ENCODE results near the gene GAK. TPM values are rescaled to one million over a fixed set of nuclear protein-coding genes. Genes with fewer than 3 reads are reported as not detected.

The GAK gene
- total RNA-seq, 1 experiment from 2014 or later, result 86.6 TPM

- no peak for DNase-seq (ENCODE audit: low read depth, low spot score)
- no peaks in the 10 kb centered on the region for H3K4me1 ChIP-seq (ENCODE audit: control insufficient read depth, insufficient read depth, low read length)
- no peaks in the 10 kb centered on the region for H3K27me3 ChIP-seq (ENCODE audit: control insufficient read depth, insufficient read depth, low read length)
- TF ChIP-seq CTCF (IDR thresholded peaks at IDR 0.05) (no peak), POLR2AphosphoS5 (IDR thresholded peaks at IDR 0.05; ENCODE audit: low read depth, low read length) (no peak), REST (IDR thresholded peaks at IDR 0.05; ENCODE audit: insufficient read depth in 1 of 2, low read depth in 2 of 2, low read length in 1 of 2) (no peak), TCF7L2 (IDR thresholded peaks at IDR 0.05; ENCODE audit: low read depth, low read length) (no peak), SIN3A (IDR thresholded peaks at IDR 0.05; ENCODE audit: borderline replicate concordance, insufficient read depth, low read depth, low read length) (no peak)
- intact Hi-C loops (cut with micrococcal nuclease; ENCODE audit: unreplicated experiment) (no loop called here), in situ Hi-C loops (cut with HindIII; ENCODE audit: low pct_unique_long_range_greater_than_20kb, low sequenced_read_pairs) (no loop called here)
- H3K4me3 ChIP-seq (ENCODE audit: low read depth in 2 of 2, low read length in 2 of 2), result no peak overlapping the region
- BruUV-seq (replicated peaks), result no TSS peak
- POLR2A ChIA-PET, result no interaction called here
- H3K36me3 ChIP-seq (ENCODE audit: control insufficient read depth, insufficient read depth, low read length), result no peaks in the 10 kb centered on the region
- no peak overlapping the region for H3K27ac ChIP-seq (ENCODE audit: low read length)
- H3K9me3 ChIP-seq (ENCODE audit: control insufficient read depth, insufficient read depth, low read depth, low read length), result no peaks in the 10 kb centered on the region
- no peak for ATAC-seq
- CTCF ChIA-PET, result no interaction called here
These were observed 36.5 kb downstream of the GAK start for GRCh38 chr4:895596-895995.

GRCh38 chr4:893995-894705 is 38.0 kb downstream of the GAK start:
- intact Hi-C loops (cut with micrococcal nuclease; ENCODE audit: unreplicated experiment), result no loop called here
- no peaks in the 10 kb centered on the region for H3K4me1 ChIP-seq (ENCODE audit: control insufficient read depth, insufficient read depth, low read length)
- no peaks in the 10 kb centered on the region for H3K36me3 ChIP-seq (ENCODE audit: control insufficient read depth, insufficient read depth, low read length)
- H3K27me3 ChIP-seq (ENCODE audit: control insufficient read depth, insufficient read depth, low read length), result no peaks in the 10 kb centered on the region
- H3K27ac ChIP-seq (ENCODE audit: low read length), result no peak overlapping the region
- ATAC-seq (no peak), DNase-seq (ENCODE audit: low read depth, low spot score) (no peak)
- in situ Hi-C loops (cut with HindIII; ENCODE audit: low pct_unique_long_range_greater_than_20kb, low sequenced_read_pairs), result no loop called here
- no TSS peak for BruUV-seq (replicated peaks)
- H3K4me3 ChIP-seq (ENCODE audit: low read depth in 2 of 2, low read length in 2 of 2), result no peak overlapping the region
- no peaks in the 10 kb centered on the region for H3K9me3 ChIP-seq (ENCODE audit: control insufficient read depth, insufficient read depth, low read depth, low read length)
- POLR2A ChIA-PET, result no interaction called here
- TF ChIP-seq REST (IDR thresholded peaks at IDR 0.05; ENCODE audit: insufficient read depth in 1 of 2, low read depth in 2 of 2, low read length in 1 of 2) (no peak), SIN3A (IDR thresholded peaks at IDR 0.05; ENCODE audit: borderline replicate concordance, insufficient read depth, low read depth, low read length) (no peak), CTCF (IDR thresholded peaks at IDR 0.05) (no peak), POLR2AphosphoS5 (IDR thresholded peaks at IDR 0.05; ENCODE audit: low read depth, low read length) (no peak), TCF7L2 (IDR thresholded peaks at IDR 0.05; ENCODE audit: low read depth, low read length) (no peak)
- CTCF ChIA-PET, result no interaction called here

All from Panc1 (cell line).